Tibial artery (tissue), 4 donors: ENCODE measurements around the gene PRMT5.

ENCODE experiments used
- DNase-seq, 2 donors: peaks; one replicate each; pipeline ENCODE4 v3.0.0-alpha.2; 2019
- H3K27ac ChIP-seq, 2 donors: fragments of 200-600 bp; sonication (generic) in 1 of 2; 1 replicate in 1 of 2; 2 replicates in 1 of 2; pipeline ENCODE4 v1.5.1; 2018 to 2019; ENCODE audit warnings: mild to moderate bottlenecking in 1 of 2
- H3K27me3 ChIP-seq, 2 donors: fragments of 200-600 bp; sonication (generic) in 1 of 2; one replicate each; pipeline versions ENCODE4 v1.5.1 to v1.6.0; 2016 to 2019
- H3K36me3 ChIP-seq, 3 donors: fragments of 200-600 bp; sonication (generic) in 2 of 3; one replicate each; pipeline ENCODE4 v1.5.1; 2016 to 2019; ENCODE audit warnings: mild to moderate bottlenecking in 2 of 3
- H3K4me1 ChIP-seq, 4 donors: fragments of 200-600 bp; sonication (generic) in 2 of 4; 1 replicate in 3 of 4; 2 replicates in 1 of 4; pipeline ENCODE4 v1.5.1; 2016 to 2019
- H3K4me3 ChIP-seq, 2 donors: fragments of 200-600 bp; sonication (generic) in 1 of 2; 1 replicate in 1 of 2; 2 replicates in 1 of 2; pipeline ENCODE4 v1.5.1; 2018 to 2019; ENCODE audit warnings: mild to moderate bottlenecking in 2 of 2
- H3K9me3 ChIP-seq, 3 donors: fragments of 200-600 bp; sonication (generic) in 1 of 3; one replicate each; pipeline ENCODE4 v1.5.1; 2016 to 2019
- intact Hi-C: fragments of 100-400 bp; cut with DNase I; formaldehyde crosslinking; loops from one replicate; pipeline ENCODE4 v1.15.0; 2023; ENCODE audit warnings: low total_unique reads
- TF ChIP-seq, protein P1 (sequence below), 2 experiments: fragments of 200-600 bp in 1 of 2; fragments of 450-650 bp in 1 of 2; IDR thresholded peaks; one replicate each; pipeline ENCODE4 v1.5.1; 2017 to 2019; ENCODE audit warnings: antibody characterized with exemption in 2 of 2, mild to moderate bottlenecking in 1 of 2, moderate library complexity in 1 of 2

PRMT5 gene

DNA sequence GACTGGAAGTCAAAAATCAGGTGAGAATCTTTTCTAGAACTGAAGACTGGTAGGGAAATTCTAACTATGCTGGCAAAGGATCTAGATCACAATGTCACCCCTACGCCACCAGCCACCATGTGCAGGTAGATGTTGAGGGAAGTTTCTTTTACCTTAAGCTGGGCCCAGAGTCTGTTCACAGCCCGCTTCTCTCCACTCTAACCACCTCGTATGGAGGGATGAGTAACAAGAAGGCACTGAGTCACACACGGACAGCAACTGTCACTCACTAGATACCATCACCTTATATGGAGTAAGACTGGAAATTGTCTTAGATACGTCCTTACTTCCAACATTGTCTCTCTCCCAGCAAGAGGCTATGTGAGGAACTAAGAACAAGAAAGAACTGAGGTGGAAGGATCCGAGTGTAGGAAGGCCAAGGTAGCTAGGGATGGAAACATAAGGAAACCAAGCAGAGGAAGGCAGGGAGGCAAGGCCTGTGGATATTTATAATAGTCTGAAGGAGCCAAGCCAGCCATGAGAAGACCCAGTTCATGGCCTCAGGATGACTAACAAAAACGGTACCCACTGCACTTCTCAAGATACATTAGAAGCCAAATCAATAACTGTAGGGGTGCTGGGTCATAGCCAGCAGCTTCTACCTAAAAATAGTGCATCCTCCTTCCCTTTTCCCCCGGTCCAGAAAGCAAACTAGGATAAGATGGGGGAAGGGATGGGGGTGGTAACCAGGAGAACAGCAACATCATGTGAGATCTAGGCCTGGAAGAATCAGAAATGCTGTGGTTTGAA lies 30.7 kb downstream of the PRMT5 start:
- H3K9me3 ChIP-seq, result no peaks in the 10 kb centered on the region
- H3K4me1 ChIP-seq, result peaks cover 0 to 8% (median 2%) of the 10 kb centered on the region in 4 donors
- peak overlapping the region; percentile 11 to 54 for H3K27ac ChIP-seq
- H3K4me3 ChIP-seq, result no peak overlapping the region
- DNase-seq, result peak in 1 of 2 donors; percentile 28
- H3K27me3 ChIP-seq, result no peaks in the 10 kb centered on the region
- peaks cover 25 to 33% (median 27%) of the 10 kb centered on the region in 3 donors for H3K36me3 ChIP-seq
- intact Hi-C loops, result no loop called here
- TF ChIP-seq, protein P1, sequence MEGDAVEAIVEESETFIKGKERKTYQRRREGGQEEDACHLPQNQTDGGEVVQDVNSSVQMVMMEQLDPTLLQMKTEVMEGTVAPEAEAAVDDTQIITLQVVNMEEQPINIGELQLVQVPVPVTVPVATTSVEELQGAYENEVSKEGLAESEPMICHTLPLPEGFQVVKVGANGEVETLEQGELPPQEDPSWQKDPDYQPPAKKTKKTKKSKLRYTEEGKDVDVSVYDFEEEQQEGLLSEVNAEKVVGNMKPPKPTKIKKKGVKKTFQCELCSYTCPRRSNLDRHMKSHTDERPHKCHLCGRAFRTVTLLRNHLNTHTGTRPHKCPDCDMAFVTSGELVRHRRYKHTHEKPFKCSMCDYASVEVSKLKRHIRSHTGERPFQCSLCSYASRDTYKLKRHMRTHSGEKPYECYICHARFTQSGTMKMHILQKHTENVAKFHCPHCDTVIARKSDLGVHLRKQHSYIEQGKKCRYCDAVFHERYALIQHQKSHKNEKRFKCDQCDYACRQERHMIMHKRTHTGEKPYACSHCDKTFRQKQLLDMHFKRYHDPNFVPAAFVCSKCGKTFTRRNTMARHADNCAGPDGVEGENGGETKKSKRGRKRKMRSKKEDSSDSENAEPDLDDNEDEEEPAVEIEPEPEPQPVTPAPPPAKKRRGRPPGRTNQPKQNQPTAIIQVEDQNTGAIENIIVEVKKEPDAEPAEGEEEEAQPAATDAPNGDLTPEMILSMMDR (IDR thresholded peaks at IDR 0.05), result no peak

DNA sequence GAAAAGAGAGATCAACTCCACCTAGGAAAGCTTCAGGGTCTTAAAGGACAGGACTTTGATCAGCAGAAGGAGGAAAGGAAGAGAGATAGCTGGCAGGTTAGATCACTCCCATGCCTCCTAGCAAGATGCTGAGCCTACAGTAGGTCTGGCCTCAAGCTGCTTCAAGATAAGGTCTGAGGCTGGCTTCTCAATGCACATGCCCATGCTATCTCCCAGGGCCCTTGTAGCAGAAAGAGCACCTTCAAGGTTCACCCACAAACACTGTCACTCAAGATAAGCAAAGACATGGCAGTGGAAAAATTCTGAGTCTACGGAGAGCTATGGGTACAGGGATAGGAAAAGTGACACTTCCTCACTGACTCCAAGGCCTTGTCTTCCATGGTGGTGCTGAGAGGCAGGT lies 31.8 kb downstream of the PRMT5 start:
- Histone ChIP-seq H3K4me3 (no peak overlapping the region), H3K36me3 (peaks cover 17 to 21% (median 17%) of the 10 kb centered on the region in 3 donors), H3K27me3 (no peaks in the 10 kb centered on the region), H3K4me1 (peaks cover 0 to 8% (median 2%) of the 10 kb centered on the region in 4 donors), H3K27ac (no peak overlapping the region), H3K9me3 (no peaks in the 10 kb centered on the region)
- intact Hi-C loops, result no loop called here
- TF ChIP-seq, protein P1 (IDR thresholded peaks at IDR 0.05), result no peak
- peak in 1 of 2 donors; percentile 11 for DNase-seq

DNA sequence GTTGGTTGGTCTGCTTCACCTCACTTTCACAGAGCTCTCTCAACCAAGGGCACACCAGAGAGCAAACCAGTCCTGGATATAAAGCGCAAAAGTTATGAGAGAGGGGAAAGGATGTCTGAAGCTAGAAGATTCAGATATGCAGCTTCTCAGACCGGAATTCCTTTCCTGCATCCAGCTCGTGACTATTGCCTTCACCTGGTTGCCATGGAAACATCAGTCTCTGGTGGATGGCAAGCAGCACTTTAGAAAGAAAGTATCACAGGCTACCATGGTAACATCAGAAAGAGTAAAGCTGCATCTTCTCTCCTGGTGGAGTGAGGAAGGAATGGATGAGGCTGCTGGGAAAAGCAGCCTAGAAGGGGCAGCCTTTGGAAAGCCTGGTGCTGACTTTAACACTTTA lies 32.4 kb downstream of the PRMT5 start:
- Histone ChIP-seq H3K9me3 (no peaks in the 10 kb centered on the region), H3K4me3 (no peak overlapping the region), H3K27ac (no peak overlapping the region), H3K36me3 (peaks cover 11 to 15% (median 15%) of the 10 kb centered on the region in 3 donors), H3K4me1 (peaks cover 0 to 8% (median 2%) of the 10 kb centered on the region in 4 donors), H3K27me3 (no peaks in the 10 kb centered on the region)
- TF ChIP-seq, protein P1 (IDR thresholded peaks at IDR 0.05), result no peak
- intact Hi-C loops, result no loop called here
- no peak for DNase-seq

DNA sequence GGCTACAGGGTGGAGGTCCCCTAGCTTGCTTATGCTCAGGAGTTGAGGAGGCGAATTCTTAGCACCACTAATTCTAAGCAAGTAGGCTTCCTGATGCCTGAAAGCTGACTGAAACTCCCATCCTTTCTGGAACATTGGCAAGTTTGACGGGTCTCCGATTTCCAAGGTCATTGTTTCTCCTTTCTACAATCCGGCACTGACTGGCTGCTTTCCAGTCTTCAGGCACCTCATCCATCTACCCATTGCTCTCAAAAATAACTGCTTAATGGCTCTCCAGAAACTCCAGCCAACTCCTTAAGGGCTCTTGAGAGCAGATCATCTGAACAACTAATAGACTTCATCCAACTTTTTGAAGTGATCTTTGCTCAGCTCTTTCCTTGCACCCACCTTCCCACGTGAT lies 32.8 kb downstream of the PRMT5 start:
- TF ChIP-seq, protein P1 (IDR thresholded peaks at IDR 0.05), result no peak
- peaks cover 7 to 11% (median 11%) of the 10 kb centered on the region in 3 donors for H3K36me3 ChIP-seq
- no peaks in the 10 kb centered on the region for H3K9me3 ChIP-seq
- intact Hi-C loops, result no loop called here
- H3K27me3 ChIP-seq, result no peaks in the 10 kb centered on the region
- H3K27ac ChIP-seq, result no peak overlapping the region
- no peak overlapping the region for H3K4me3 ChIP-seq
- peaks cover 0 to 8% (median 2%) of the 10 kb centered on the region in 4 donors for H3K4me1 ChIP-seq
- peak in 1 of 2 donors; percentile 51 for DNase-seq

DNA sequence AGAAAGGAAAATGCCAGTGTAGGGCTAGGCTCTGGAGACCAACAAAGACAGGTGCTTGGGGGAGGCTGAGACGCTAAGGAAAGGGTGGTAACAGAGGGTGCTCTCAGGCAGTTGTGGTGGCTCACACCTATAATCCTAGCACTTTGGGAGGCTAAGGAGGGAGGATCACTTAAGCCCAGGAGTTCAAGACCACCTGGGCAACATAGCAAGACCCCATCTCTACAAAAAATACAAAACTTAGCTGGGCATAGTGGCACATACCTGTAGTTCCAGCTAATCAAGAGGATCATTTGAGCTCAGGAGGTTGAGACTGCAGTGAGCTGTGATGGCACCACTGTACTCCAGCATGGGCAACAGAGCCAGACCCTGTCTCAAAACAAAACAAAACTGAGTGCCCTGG lies 33.8 kb downstream of the PRMT5 start:
- no peaks in the 10 kb centered on the region for H3K9me3 ChIP-seq
- intact Hi-C loops, result no loop called here
- no peaks in the 10 kb centered on the region for H3K27me3 ChIP-seq
- H3K4me3 ChIP-seq, result no peak overlapping the region
- TF ChIP-seq, protein P1 (IDR thresholded peaks at IDR 0.05), result no peak
- DNase-seq, result peak in 1 of 2 donors; percentile 15
- peaks cover 0 to 8% (median 2%) of the 10 kb centered on the region in 4 donors for H3K4me1 ChIP-seq
- peaks cover 0 to 2% (median 1%) of the 10 kb centered on the region in 3 donors for H3K36me3 ChIP-seq
- H3K27ac ChIP-seq, result no peak overlapping the region
